IPS-11a (cell line): ENCODE measurements around the gene C12orf76.
"Not testable (repeated sequence)": the region's sequence is repeated elsewhere in the genome, so short reads cannot be mapped to it uniquely, and the experiment has no call there.

Source experiments
- H3K4me3 ChIP-seq: one replicate; pipeline ENCODE4 v1.5.1; 2013; ENCODE audit warnings: low read depth, low read length, control low read depth

The C12orf76 gene

DNA sequence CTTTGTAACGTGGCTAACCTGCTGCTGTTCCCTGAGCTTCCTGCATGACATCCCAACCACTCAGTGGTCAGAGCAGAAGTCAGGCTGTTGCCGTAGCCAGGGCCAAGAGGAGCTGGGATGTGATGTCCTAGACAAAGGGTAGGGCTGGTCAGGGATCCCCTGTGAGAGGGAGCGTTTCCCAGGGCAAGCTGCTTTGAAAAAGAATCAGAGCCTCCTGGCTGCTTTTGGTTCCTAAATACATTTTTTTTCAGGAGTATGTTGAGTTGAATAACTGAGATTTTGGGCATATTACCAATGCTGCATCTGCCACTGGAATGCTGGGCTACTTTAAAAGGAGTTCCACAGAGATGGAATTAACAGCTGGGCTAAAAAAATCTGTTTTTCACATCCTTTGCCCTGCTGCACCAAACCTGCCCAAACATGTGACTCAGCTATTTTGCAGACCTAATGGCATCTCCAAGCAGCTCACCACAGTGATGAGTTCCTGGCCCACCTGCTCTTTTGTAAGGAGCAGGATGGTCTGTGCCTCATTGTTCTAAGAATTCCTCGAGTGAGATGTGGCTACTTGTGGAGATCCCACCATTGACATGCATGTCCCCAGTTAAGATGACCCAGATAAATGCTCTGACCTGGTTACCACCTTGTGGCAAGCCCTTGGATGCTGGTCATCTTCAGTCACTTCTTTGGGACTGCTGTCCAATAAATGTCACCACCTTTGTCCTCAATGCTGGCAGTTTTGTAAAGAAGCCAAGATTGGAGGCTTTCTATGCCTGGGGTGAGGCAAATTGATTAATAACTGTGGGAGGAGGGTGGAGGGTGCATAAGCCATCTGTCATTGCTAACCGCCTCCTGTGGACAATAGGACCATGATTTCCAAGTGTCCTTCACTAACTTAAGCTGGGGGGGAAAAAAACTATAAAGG, 25.0 kb downstream of the C12orf76 start:
- H3K4me3 ChIP-seq = no peak overlapping the region

DNA sequence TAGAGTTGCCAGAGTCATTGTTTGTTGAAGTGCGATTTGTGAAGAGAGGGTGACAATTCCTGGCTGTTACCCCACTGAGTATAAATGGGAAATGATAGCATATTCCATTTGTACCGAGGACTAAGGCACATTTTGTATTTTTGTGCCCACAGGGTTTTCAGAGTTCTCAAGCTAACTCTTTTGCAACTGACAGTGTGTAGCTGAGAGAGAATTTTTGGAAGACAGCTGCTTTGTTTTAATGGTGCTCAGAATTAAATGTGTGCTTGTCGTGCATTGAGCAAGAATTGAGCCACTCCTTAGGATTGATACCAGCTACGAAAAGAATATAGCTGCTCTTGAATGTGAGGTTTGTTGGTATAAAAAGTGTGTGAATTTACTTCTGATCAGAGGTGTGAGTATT, 27.4 kb downstream of the C12orf76 start:
- H3K4me3 ChIP-seq = no peak overlapping the region

DNA sequence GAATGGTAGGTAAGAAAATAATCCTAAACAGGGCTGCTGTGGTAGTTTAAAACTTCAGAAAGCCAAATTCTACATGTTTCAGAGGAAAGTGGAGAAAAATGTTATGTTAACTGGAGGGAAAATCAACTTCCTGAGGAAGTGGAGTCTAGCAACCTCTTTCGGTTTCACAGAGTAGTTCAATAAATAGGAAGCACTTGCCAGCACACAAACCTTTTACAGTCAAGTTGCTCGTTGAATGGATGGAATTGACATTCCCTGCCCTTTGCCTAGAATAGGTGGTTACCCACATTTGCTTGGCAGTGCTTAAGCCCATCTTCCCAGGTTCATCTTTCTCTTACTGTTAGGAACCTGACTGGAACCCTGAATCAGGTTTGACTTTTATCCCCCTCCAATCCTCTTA, 33.2 kb downstream of the C12orf76 start:
- H3K4me3 ChIP-seq = no peak overlapping the region

DNA sequence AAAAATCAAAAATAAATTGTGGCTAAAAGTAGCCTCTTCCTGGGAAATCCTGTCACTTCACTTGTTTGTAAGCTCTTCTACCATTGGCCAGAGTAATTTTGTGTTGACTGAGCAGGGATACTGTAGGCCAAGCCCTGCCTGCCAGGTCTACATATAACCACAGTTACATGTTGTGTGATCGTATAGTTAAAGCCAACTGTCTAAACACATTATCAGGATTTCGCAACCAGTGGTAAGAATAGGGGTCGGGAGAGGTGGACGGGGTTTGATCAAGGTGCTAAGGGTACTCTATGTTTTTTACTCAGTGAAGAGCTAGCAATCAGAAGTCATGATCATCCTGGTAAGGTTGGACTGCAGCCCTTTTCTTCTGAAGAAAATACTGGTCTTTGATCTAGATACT, 35.7 kb downstream of the C12orf76 start:
- no peak overlapping the region for H3K4me3 ChIP-seq

DNA sequence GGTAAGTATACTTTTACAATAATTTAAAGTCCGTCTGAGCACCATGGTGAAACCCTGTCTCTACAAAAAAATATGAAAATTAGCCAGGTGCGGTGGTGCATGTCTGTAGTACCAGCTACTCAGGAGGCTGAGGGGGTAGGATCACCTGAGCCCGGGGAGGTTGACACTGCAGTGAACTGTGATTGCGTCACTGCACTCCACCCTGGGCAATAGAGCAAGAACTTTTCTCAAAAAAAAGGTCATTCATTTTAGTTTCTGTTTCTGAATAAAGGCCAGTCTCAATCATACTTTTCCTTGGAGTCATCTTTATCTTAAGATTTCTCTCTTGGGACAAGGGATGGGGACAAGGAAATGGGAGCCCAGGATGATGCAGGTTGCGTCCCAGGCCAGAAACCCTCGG, 36.2 kb downstream of the C12orf76 start:
- no peak overlapping the region for H3K4me3 ChIP-seq

DNA sequence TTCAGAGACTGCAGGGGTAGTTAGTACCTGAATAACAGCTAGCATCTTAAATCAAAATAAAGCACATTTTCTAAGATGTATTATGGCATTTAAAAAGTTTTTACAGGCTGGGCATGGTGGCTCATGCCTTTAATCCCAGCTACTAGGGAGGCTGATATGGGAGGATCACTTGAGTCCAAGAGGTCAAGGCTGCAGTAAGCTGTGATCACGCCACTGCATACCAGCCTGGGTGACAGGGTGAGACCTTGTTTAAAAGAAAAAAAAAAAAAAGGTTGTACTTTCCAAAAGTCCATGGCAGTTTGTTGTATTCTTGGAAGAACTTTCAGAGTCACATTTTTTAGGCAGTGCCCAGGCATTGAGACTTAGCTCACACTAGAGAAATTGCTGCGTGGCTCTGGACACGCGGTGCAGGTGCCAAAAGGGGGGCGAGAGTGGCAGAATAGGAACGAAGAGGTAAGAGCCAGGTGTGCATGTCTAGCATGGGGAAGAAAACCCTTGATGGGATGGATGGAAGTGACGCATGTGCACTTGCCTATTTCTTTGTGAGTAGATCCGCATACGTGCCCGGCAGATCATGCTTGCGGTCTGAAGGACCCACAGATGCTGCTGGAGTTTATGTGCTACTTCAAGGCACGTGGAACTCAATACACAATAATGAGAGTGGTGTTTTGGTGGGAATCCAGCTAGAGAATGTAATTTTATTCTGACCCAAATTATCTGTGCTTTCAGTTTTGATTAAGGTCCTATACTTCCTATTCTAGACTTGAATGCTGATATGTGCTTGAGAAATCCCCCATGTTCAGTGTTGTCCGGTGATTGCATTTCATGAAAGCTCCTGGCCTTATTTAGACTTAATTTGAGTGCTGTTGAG, 37.2 kb downstream of the C12orf76 start:
- H3K4me3 ChIP-seq = no peak overlapping the region

DNA sequence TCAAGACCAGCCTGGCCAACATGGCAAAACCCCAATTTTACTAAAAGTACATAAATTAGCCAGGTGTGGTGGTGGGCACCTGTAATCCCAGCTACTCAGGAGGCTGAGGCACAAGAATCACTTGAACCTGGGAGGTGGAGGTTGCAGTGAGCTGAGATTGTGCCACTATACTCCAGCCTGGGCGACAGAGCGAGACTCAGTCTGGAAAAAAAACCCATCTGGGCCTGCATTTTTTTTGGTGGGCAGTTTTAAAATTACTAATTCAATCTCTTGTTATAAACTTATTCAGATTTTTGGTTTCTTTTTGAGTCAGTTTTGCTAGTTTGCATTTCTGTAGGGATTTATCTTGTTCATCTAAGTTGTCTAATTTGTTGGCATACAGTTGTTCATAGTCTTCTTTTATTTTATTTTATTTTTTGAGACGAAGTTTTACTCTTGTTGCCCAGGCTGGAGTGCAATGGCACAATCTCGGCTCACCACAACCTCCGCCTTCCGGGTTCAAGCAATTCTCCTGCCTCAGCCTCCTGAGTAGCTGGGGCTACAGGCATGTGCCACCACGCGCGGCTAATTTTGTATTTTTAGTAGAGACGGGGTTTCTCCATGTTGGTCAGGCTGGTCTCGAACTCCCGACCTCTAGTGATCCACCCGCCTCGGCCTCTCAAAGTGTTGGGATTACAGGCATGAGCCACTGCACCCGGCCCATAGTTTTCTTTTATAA, 39.5 kb downstream of the C12orf76 start:
- not testable (repeated sequence) for H3K4me3 ChIP-seq

DNA sequence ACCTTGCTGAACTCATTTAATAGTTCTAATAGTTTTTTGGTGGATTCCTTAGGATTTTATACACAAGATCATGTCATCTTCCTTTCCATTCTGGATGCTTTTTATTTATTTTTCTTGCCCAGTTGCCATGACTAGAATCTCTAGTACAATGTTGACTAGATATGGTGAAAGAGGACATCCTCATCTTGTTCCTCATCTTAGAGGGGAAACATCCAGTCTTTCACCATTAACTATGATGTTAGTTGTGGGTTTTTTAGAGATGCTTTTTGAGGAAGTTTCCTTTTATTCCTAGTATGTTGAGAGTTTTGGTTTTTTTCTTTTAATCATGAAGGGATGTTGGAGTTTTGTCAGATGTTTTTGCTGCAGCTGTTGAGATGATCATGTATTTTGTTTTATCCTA, 40.4 kb downstream of the C12orf76 start:
- no peak overlapping the region for H3K4me3 ChIP-seq

DNA sequence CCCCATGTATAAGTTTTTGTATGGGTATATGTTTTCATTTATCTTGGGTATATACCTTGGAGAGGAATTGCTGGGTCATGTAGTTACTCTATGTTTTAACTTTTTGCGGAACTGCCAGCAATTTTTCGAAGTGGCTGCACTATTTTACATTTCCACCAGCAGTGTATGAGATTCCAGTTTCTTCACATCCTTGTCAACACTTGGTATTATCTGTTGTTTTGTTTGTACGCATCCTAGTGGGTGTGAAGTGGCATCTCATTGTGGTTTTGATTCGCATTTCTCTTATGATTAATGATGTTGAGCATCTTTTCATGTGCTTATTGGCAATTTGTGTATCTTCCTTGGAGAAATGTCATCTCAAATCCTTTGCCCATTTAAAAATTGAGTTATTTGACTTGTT, 42.2 kb downstream of the C12orf76 start:
- no peak overlapping the region for H3K4me3 ChIP-seq

DNA sequence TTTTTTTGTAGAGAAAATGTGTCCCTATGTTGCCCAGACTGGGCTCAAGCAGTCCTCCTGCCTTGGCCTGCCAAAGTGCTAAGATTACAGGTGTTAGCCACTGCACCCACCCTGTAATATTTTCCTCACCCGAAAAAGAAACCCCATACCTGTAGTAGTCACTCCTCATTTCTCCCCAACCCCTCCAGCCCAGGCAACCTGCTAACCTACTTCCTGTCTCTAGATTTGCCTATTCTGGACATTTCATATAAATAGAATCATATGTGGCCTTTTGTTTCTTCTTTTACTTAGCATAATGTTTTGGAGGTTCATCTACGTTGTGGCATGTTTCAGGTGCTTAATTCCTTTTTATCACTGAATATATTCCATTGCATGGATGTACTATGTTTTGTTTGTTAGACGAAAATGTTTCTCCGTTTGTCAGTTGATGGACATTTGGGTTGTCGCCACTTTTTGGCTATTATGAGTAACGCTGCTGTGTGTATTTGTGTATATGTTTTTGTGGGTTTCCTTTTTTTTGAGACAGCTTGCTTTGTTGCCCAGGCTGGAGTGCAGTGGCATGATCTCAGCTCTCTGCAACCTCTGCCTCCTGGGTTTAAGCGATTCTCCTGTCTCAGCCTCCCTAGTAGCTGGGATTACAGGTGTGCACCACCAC, 42.9 kb downstream of the C12orf76 start:
- H3K4me3 ChIP-seq = no peak overlapping the region

DNA sequence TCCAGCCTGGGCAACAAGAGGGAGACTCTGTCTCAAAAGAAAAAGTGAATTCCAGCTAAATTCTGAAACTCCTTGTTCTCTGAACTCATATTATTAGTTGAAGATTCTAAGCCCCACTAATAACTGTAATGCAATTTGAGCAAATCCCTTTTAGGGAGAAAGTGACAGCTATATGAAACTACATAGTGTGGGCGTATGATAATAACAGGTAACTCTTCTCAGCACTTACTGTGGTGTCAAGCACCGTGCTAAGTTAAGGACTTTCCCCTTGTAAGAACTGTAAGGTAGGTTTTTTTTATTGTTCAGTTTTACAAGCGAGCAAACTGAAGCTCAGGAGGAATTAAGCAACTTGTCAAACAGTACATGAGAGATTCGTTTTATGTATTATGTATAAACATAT, 43.7 kb downstream of the C12orf76 start:
- H3K4me3 ChIP-seq = no peak overlapping the region

DNA sequence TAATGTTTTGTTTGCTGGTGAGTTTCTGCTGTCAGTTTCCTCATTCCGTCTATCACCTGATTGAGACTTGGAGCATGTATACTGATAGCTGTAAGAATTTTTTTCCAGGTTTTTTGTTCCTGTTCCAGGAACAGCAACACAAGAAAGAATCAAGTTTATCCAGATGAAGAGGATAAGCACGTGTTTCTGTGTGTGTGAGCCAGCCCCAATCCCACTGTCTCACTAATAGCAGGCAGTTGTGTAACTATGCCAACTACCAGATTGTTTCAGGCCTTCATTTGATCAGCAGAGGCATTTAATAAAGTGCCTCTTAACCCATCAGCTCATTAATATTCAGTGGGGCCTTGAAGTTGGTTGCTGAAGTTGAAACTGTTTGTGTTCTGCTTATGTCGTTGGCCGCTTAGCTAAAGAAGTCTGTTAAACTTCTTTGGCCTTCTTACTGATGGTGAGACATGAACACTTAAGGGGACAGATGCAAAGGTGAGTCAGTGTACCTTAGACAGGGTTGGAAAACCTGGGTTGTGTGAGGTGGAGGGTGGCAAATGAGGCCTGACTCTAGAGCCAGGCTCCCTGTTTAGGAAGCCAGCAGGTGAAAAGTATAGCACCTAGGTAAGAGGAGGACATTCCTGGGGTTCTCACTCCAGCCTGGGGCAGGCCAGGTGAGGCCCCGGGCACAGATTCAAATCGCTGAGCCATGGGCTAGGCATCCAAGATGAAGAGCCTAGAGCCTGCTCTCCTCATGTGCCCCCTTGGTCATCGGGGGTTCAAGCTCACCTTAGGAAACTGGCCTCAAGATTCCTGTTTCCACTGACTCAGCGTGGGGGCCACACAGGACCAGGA, 45.4 kb downstream of the C12orf76 start:
- no peak overlapping the region for H3K4me3 ChIP-seq

DNA sequence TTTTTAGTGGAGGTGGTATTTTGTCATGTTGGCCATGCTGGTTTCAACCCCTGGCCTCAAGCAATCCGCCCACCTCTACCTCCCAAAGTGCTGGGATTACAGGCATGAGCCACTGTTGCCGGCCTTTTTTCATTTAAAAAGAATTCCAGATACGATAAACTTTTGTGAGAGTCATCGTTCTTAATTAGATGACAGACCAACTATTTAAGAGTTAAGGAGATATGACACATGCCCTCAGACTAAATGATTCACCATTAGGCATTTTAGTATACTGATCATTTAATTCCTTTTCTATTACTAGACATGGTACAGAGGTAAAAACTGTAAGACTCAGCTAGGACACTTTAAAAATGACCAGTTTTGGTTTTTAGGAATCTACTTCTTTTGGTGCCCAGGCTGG, 46.7 kb downstream of the C12orf76 start:
- no peak overlapping the region for H3K4me3 ChIP-seq

DNA sequence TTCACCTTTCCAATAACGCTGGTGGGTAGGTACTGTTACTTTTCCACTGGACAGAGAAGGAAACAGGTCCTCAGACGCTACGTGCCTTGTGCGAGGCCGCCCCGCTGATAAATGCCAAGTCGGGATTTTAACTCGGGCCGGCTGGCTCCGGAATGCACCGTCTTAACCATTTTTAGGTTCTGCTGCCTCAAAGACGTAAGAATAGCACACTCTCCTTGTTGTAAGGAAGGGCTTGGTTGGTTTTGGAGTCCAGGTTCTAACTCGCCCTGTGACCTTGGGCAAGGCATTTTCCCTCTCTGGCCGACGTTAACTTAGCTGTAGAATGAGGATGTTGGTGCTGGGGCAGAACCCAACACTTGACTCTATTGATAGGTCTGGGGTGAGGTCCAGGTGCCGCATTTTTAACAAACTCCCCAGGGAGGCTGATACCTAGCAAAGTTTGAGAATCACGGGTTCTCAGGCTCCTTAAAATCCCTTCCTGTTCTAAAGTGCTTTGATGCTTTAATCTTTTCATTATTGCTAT, 48.3 kb downstream of the C12orf76 start:
- H3K4me3 ChIP-seq = peak overlapping the region; percentile 78

DNA sequence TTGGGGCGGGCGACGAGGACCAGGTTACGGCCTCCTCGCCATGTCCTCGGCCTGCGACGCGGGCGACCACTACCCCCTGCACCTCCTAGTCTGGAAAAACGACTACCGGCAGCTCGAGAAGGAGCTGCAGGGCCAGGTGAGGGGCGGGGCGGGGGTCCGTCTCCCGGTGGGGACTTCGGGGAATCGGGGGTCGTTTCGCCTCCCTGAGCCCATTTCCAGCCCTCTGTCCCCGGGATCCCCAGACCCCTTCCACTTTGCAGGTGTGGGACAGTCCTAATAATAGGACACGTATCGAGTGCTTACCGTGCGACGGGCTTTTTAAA, 48.7 kb downstream of the C12orf76 start:
- peak overlapping the region; percentile 78 for H3K4me3 ChIP-seq

DNA sequence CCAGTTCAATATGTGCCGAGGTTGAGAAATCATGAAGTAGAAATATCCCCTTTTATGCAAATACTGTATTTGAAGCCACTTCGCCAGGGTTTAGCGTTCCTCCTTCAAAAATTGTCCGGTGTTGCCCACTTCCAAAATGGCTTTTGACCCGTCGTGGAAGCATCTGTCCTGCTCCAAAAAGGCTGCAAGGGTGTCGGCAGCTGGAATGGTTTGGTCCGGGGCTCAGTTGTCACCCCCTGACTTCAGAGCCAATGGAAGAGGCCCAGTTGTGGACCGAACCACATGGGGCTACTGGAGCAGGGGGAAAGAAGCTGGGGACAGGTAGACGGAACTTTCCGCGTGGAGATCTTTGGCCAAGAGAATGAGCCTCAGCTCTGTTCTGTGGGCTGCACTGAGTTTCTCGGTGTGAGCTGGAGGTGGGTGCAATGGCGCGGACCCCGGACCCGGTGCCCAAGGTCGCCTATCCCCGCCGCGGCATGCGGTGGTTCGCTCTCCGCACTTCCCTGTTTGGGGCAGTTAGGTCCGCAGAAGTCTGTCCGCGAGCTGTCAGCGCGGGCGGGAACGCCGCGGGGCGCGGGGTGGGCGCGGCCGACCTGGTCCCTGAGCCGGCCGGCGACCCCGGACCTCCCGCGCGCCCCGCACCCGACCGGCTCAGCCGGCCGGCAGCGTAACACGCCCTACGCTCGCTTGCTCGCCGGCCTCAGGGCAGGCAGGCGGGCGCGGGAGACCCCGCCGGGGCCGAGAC, 49.2 kb downstream of the C12orf76 start, which contains the start of gene ANKRD13A:
Gene ANKRD13A, plus strand, starts transcription at position 527 of the 745 bp plus-strand sequence. CDS start 259 bp downstream, outside the sequence.
- peak within 1 kb of the TSS; percentile 78 for H3K4me3 ChIP-seq

DNA sequence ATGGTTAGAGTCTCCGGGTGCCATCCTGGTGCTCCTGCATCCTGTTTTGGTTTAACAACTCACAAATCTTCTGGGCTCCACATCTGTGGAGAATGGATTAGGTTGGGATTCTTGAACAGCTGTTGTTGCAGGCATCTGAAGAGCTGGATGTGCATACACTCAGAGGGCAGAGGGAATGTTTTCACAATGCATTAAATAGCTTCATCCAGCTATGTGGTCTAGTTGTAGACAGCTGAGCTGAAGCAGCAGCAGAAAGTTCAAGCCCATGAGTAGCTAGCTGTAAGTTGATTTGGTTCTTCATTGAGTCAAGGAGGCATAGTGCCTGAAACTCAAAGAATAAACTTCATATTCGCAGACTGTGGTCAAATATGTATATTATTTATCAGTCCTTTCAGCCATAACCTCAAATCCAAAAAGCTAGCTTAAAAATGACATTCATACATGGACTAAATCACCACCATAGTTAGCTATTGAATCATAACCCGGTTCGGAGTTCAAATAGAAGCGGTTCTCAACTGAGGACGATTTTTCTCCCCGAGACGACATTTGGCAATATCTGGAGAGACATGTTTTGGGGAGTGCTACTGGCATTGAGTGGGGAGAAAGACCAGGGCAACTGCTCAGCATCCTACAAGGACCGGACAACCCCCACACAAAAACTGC, 50.0 kb downstream of the C12orf76 start:
- peak overlapping the region; percentile 78 for H3K4me3 ChIP-seq

DNA sequence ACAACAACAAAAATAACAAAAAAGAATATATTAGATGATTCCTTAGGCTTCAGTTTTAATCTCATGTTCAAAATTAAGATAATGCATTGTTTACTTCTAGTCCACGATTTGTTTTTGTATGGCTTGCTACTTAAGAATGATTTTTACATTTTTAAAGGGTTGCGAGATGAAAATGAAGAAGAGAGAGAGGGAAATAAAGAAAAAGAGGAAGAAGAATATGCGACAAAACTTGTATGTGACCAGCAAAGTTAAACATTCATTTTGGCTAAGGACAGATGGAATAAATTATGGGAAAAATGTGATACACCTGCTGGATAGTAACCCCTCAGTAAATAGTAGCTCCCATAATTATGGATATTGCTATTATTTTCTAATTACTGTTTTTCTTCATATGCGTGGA, 50.9 kb downstream of the C12orf76 start:
- no peak overlapping the region for H3K4me3 ChIP-seq
